Activated CD8-positive, alpha-beta memory T cell treated with anti-CD3 and anti-CD28 coated beads, Interleukin-2, amount 50 U/mL, for 48 hours (primary cell): ENCODE results near the gene LRTM2.

Experiments used
- DNase-seq: peaks from one replicate; pipeline ENCODE4 v3.0.0-alpha.2; 2020

The LRTM2 gene

GRCh38 chr12:1820191-1820895 is at the start of gene LRTM2:
Gene LRTM2, plus strand, starts transcription at chr12:1820565. Its CDS starts 7,584 bp downstream, at chr12:1828149.
- DNase-seq, result no peak

GRCh38 chr12:1773937-1774655 is 46.3 kb upstream of the LRTM2 start:
- no peak for DNase-seq

- DNase-seq, result no peak
These were observed 44.0 kb upstream of the LRTM2 start for GRCh38 chr12:1776170-1776921.

GRCh38 chr12:1777798-1778197 is 42.6 kb upstream of the LRTM2 start:
- DNase-seq, result no peak

- no peak for DNase-seq
These were observed 41.5 kb upstream of the LRTM2 start for GRCh38 chr12:1778911-1779310.

GRCh38 chr12:1779783-1780182 is 40.6 kb upstream of the LRTM2 start:
- DNase-seq, result no peak

GRCh38 chr12:1781772-1782171 is 38.6 kb upstream of the LRTM2 start:
- DNase-seq, result no peak

- no peak for DNase-seq
These were observed 38.1 kb upstream of the LRTM2 start for GRCh38 chr12:1782215-1782614.

GRCh38 chr12:1787714-1788113 is 32.7 kb upstream of the LRTM2 start:
- no peak for DNase-seq

GRCh38 chr12:1790444-1790843 is 29.9 kb upstream of the LRTM2 start:
- no peak for DNase-seq

GRCh38 chr12:1791104-1791841 is 29.1 kb upstream of the LRTM2 start:
- DNase-seq, result peak; percentile 71

- DNase-seq, result no peak
These were observed 28.0 kb upstream of the LRTM2 start for GRCh38 chr12:1792406-1792805.

- DNase-seq, result no peak
These were observed 26.7 kb upstream of the LRTM2 start for GRCh38 chr12:1793426-1794210.

- peak; percentile 46 for DNase-seq
These were observed 25.8 kb upstream of the LRTM2 start for GRCh38 chr12:1794440-1795090.

GRCh38 chr12:1795221-1795784 is 25.1 kb upstream of the LRTM2 start:
- DNase-seq, result peak; percentile 51

GRCh38 chr12:1795785-1796514 is 24.4 kb upstream of the LRTM2 start:
- peak; percentile 99 for DNase-seq

- peak; percentile 75 for DNase-seq
These were observed 23.8 kb upstream of the LRTM2 start for GRCh38 chr12:1796515-1797010.

- peak; percentile 83 for DNase-seq
These were observed 23.1 kb upstream of the LRTM2 start for GRCh38 chr12:1797011-1797901.

- peak; percentile 55 for DNase-seq
These were observed 22.2 kb upstream of the LRTM2 start for GRCh38 chr12:1797991-1798640.
